DMS53 treated with DMSO at 0.1 percent for 48 hours (cell line): ENCODE data around the gene SORL1.

Experiments
- DNase-seq: peaks from one replicate; lab custom pipeline; 2025; ENCODE audit not compliant: unreplicated experiment; lab: John Stamatoyannopoulos, UW

Gene SORL1

DNA sequence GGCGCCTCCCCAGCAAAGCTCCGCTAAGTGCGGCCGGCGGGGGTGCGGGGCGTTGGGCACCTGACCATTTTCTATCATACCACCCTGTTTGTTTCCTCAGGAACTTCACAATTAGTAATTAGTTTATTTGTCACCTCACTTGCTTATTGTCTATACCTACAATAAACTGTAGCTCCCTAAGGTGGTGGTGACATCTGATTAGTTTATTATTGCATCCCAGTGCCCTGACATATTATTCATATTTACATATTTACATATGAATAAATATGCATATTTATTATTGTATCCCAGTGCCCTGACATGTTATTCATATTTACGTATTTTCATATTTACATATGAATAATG lies 24.7 kb upstream of the SORL1 start:
- no peak for DNase-seq

GRCh38 chr11:121429556-121429955 lies 22.6 kb upstream of the SORL1 start:
- DNase-seq = no peak

GRCh38 chr11:121431820-121432526 lies 20.1 kb upstream of the SORL1 start:
- DNase-seq = no peak

GRCh38 chr11:121435132-121435531 lies 17.0 kb upstream of the SORL1 start:
- DNase-seq = no peak

- no peak for DNase-seq
Measured at GRCh38 chr11:121435551-121436511, 16.3 kb upstream of the SORL1 start.

GRCh38 chr11:121437018-121437685 lies 15.0 kb upstream of the SORL1 start:
- DNase-seq = no peak

DNA sequence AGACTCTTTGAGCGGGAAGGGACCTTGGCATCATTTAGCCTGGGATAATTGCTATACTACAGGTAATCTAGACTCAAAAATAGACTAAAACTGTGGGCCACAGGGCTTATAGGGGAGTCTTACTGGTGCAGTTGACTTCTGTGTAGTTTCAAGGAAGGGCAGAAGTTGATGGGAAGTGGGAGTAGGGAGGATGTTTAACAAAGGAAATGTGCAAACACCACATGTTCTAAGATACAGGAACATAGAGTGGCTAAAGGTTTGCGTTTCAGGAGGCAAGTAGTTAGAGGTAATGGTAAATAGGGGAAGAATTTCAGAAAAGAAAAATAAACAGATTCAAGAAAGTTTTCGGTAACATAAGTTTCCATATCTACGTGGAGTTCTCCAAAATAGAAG lies 14.4 kb upstream of the SORL1 start:
- no peak for DNase-seq

DNA sequence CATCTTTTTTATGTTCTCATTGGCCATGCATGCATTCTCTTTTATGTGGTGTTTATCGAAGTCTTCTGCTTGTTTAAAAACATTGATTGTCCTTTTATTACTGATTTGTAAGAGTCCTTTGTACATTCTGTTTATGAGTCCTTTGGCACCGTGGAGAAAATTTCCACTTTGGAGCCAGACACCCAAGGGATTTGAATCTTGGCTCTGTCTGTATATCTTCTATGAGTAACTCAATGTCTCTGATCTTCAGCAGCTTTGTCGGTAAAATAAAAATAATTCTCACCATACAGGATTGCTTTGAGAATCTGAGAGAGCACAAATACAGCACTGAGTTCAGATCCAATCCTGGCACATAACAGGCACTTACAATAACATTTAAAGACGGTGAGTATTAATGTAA lies 12.8 kb upstream of the SORL1 start:
- no peak for DNase-seq

DNA sequence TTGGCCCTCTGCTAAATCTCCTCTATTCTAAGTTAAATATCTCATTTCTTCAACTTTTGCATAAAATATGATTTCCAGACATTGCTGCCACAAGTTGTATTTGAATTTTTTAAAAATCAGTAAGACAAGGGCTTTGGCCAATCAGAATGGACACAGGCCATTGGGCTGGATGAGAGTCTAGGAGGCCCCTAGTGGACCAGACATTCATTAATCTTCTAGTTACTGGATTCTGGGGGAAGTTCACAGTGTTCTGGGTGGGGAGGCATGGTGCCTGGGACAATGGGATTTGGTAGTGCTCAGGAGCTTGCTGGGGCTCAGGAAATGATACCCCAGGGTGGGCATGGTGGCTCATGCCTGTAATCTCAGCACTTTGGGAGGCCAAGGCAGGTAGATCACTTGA lies 12.4 kb upstream of the SORL1 start:
- DNase-seq = no peak

GRCh38 chr11:121441521-121441920 lies 10.6 kb upstream of the SORL1 start:
- DNase-seq = no peak

DNA sequence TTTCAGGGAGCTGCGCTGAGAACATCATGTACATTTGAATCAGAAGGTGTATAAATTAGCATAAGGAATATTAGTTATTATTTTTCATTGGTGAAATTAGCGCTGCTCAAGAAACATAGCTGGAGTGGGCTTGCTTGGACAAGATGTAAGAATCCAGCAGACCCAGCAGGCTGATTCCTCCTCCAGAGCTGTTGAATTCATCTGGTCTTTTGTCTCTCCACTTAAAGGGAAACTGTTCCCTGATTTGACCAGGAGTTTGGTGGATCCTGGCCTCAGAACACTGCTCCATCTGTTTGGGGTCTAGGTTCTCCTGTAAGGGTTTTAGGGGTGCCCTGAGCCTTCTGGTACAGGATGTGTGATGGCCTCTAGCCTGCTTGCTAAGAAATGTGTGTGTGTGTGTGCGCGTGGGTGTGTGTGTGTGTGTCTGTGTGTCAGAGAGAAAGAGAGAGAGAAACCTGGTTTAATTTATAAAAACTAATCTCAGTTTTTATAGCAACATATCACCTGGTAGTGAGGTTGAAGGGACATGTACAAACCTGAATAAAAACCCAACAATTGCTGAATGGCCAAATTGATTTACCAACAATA lies 8.3 kb upstream of the SORL1 start:
- DNase-seq = no peak

DNA sequence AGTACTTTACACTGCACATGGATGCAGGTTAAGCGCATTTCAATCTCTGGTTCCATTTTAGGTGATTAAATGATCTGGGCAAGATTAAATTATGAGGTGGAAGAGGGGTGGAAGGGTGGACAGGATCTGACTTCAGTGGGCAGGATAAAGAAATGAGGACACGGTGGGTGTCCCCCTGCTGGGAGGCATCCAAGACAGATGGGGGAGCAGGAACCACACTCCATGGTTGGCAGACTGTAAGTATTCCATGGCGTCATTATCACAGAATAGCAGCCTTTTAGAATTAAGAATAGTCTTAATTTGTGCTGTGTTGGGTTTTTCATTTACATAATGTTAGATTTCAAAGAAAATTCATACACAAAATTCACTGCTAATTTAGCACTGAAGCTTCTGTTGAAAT lies 7.6 kb upstream of the SORL1 start:
- DNase-seq = no peak

- no peak for DNase-seq
Measured at GRCh38 chr11:121445071-121445768, 6.9 kb upstream of the SORL1 start.

GRCh38 chr11:121446752-121447156 lies 5.4 kb upstream of the SORL1 start:
- no peak for DNase-seq

GRCh38 chr11:121448011-121448410 lies 4.1 kb upstream of the SORL1 start:
- no peak for DNase-seq

- no peak for DNase-seq
Measured at GRCh38 chr11:121448431-121448941, 3.6 kb upstream of the SORL1 start.

- DNase-seq = no peak
Measured at GRCh38 chr11:121449123-121449522, 3.0 kb upstream of the SORL1 start.

- no peak for DNase-seq
Measured at GRCh38 chr11:121449626-121450025, 2.5 kb upstream of the SORL1 start.

- no peak for DNase-seq
Measured at GRCh38 chr11:121450401-121450800, 1.7 kb upstream of the SORL1 start.

- peak; percentile 23 for DNase-seq
Measured at GRCh38 chr11:121451178-121451985, 732 bp upstream of the SORL1 start.
